ENCODE measurements around the gene AMBRA1.

The AMBRA1 gene

DNA sequence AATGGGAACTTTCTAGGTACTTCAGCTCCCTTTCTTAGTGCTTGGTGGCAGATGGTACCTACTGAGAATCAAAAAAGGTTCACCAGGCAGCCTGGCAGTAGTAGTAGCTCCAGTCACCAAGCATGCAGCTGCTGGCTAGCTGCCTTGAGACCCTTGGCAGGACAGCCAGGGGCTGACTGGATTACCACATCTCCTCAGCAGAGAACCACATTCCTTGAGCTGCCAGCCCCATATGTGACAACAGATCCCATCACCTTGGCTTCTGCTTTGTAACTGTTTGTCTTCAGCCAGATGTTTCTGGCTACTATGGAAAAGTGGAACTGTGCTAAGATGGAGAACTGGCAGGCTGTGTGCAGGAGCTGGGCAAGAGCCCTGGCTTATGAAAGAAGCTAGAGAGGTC is 162.6 kb downstream of the AMBRA1 start:
- TF ChIP-seq, protein P1, sequence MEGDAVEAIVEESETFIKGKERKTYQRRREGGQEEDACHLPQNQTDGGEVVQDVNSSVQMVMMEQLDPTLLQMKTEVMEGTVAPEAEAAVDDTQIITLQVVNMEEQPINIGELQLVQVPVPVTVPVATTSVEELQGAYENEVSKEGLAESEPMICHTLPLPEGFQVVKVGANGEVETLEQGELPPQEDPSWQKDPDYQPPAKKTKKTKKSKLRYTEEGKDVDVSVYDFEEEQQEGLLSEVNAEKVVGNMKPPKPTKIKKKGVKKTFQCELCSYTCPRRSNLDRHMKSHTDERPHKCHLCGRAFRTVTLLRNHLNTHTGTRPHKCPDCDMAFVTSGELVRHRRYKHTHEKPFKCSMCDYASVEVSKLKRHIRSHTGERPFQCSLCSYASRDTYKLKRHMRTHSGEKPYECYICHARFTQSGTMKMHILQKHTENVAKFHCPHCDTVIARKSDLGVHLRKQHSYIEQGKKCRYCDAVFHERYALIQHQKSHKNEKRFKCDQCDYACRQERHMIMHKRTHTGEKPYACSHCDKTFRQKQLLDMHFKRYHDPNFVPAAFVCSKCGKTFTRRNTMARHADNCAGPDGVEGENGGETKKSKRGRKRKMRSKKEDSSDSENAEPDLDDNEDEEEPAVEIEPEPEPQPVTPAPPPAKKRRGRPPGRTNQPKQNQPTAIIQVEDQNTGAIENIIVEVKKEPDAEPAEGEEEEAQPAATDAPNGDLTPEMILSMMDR (IDR thresholded peaks at IDR 0.05; ENCODE audit: low read depth, low read length), result no peak
- no peak for DNase-seq (ENCODE audit: extremely low read depth, low read depth)

GRCh38 chr11:46429717-46430116 is 164.1 kb downstream of the AMBRA1 start:
- TF ChIP-seq, protein P1 (IDR thresholded peaks at IDR 0.05; ENCODE audit: low read depth, low read length), result no peak
- DNase-seq (ENCODE audit: extremely low read depth, low read depth), result peak; percentile 5

GRCh38 chr11:46427364-46427763 is 166.5 kb downstream of the AMBRA1 start:
- no peak for DNase-seq (ENCODE audit: extremely low read depth, low read depth)
- TF ChIP-seq, protein P1 (IDR thresholded peaks at IDR 0.05; ENCODE audit: low read depth, low read length), result no peak

- TF ChIP-seq, protein P1 (IDR thresholded peaks at IDR 0.05; ENCODE audit: low read depth, low read length), result no peak
Measured at GRCh38 chr11:46426233-46426991, 167.4 kb downstream of the AMBRA1 start.

DNA sequence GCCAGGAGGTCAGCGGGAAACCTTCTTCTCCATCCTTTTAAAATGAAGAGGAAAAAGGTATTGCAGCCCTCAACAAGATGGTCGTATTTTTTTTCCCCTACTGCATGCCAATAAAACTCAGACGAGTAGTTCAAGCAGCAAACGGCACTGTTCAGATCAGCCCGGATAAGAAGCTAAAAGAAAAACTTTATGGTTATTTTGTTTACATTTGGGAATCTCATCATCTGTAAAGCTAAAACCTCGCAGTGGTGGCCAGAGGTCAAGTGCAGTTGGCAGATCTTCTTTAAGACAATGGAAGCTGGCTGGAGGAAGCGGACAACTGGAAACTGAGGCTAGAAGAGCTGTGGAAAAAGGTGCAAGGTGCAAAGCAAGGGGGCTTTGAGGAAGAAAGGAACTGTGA is 171.2 kb downstream of the AMBRA1 start:
- TF ChIP-seq, protein P1 (IDR thresholded peaks at IDR 0.05; ENCODE audit: low read depth, low read length), result no peak
- DNase-seq (ENCODE audit: extremely low read depth, low read depth), result no peak

More at GRCh38 chr11:46426233-46426991, 167.4 kb downstream of the AMBRA1 start:
- no peak for DNase-seq (ENCODE audit: extremely low read depth, low read depth)

DNA sequence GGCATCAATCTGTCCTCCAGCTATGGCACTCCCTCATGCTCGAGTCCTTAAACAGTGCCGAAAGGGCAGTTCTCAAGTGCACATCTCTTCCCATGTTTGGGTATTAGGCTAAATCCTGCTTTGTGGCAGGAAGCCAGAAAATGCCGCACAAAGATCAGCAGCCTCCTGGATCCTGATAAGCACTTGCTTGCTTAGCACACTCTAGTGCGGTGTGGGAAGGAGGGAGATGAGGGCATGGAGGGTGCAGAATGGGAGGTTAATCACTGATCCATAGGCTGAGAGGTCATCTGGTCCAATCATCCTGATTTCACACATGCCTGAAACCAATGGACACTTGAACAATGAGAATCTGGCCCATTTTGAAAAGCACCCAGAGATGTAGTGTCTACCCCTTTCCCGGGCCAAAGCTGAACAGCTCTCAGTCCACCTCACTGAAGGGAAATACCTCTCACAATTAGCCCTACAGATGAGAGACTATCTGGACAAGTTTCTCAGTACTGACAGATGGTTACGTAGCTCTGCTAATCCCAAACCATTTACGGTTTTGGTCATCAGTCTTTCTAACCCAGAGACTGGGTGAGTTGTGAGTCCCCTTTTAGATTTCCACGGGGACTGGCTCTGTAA is 172.5 kb downstream of the AMBRA1 start:
- no peak for DNase-seq (ENCODE audit: extremely low read depth, low read depth)
- TF ChIP-seq, protein P1 (IDR thresholded peaks at IDR 0.05; ENCODE audit: low read depth, low read length), result no peak

DNA sequence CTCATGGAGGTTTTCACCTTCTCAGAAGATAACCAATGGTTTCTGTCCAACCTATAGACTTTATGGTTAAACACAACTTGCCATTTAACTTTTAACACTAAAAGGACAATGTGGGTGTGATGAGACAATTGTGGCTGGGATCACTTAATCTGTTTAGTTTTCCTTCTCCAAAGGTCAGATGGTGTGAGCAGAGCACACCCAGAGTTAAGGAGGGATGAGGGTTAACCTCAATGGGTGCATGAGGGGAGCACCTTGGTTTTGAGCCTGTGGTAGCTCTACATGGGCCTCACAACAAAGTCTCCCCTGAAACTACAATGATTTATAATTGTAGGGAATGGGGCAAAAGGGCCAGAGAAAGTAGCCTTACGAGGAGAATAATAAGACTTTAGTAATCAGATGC is 173.3 kb downstream of the AMBRA1 start:
- TF ChIP-seq, protein P1 (IDR thresholded peaks at IDR 0.05; ENCODE audit: low read depth, low read length), result no peak
- no peak for DNase-seq (ENCODE audit: extremely low read depth, low read depth)

Data from AG09319 (cell line).